ENCODE data around the gene ZEB1. TPM values are rescaled to one million over a fixed set of nuclear protein-coding genes. Genes with fewer than 3 reads are reported as not detected.
"Not testable (repeated sequence)": the region's sequence is repeated elsewhere in the genome, so short reads cannot be mapped to it uniquely, and the experiment has no call there.

The ZEB1 gene
- total and polyA plus RNA-seq, 2 experiments from 2014 or later = 19.1 to 37.3 TPM

- no peaks in the 10 kb centered on the region for H3K27me3 ChIP-seq
These were observed 105.5 kb downstream of the ZEB1 start for GRCh38 chr10:31424473-31424872.

GRCh38 chr10:31426401-31426800 is 107.4 kb downstream of the ZEB1 start:
- Histone ChIP-seq H3K27ac (no peak overlapping the region), H3K4me3 (no peak overlapping the region), H3K27me3 (no peaks in the 10 kb centered on the region), H3K9me3 (ENCODE audit: low read depth) (no peaks in the 10 kb centered on the region), H3K36me3 (no peaks in the 10 kb centered on the region), H3K4me1 (ENCODE audit: low read depth) (peaks cover 22% of the 10 kb centered on the region)
- TF ChIP-seq CTCF (IDR thresholded peaks at IDR 0.05; ENCODE audit: low read depth, low read length) = no peak
- DNase-seq (ENCODE audit: low read depth in 1 of 2, low spot score in 1 of 2) = peak in 1 of 2 donors; percentile 90

More at GRCh38 chr10:31424473-31424872, 105.5 kb downstream of the ZEB1 start:
- no peak overlapping the region for H3K27ac ChIP-seq
- H3K4me1 ChIP-seq (ENCODE audit: low read depth) = peaks cover 25% of the 10 kb centered on the region
- DNase-seq (ENCODE audit: low read depth in 1 of 2, low spot score in 1 of 2) = no peak
- TF ChIP-seq CTCF (IDR thresholded peaks at IDR 0.05; ENCODE audit: low read depth, low read length) = no peak
- no peaks in the 10 kb centered on the region for H3K9me3 ChIP-seq (ENCODE audit: low read depth)
- H3K36me3 ChIP-seq = no peaks in the 10 kb centered on the region
- no peak overlapping the region for H3K4me3 ChIP-seq

- H3K9me3 ChIP-seq (ENCODE audit: low read depth); H3K4me3 ChIP-seq; H3K36me3 ChIP-seq; H3K27ac ChIP-seq; H3K27me3 ChIP-seq: not testable (repeated sequence)
- peak in 1 of 2 donors; percentile 56 for DNase-seq (ENCODE audit: low read depth in 1 of 2, low spot score in 1 of 2)
- peaks cover 22% of the 10 kb centered on the region for H3K4me1 ChIP-seq (ENCODE audit: low read depth)
These were observed 108.3 kb downstream of the ZEB1 start for GRCh38 chr10:31427334-31427733.

GRCh38 chr10:31428499-31428898 is 109.5 kb downstream of the ZEB1 start:
- not testable (repeated sequence) for DNase-seq (ENCODE audit: low read depth in 1 of 2, low spot score in 1 of 2); H3K36me3 ChIP-seq; H3K27me3 ChIP-seq; H3K27ac ChIP-seq; H3K4me3 ChIP-seq; H3K9me3 ChIP-seq (ENCODE audit: low read depth)
- H3K4me1 ChIP-seq (ENCODE audit: low read depth) = peaks cover 20% of the 10 kb centered on the region

GRCh38 chr10:31431021-31431420 is 112.0 kb downstream of the ZEB1 start:
- Histone ChIP-seq H3K27me3 (no peaks in the 10 kb centered on the region), H3K4me1 (ENCODE audit: low read depth) (peaks cover 3% of the 10 kb centered on the region), H3K9me3 (ENCODE audit: low read depth) (no peaks in the 10 kb centered on the region), H3K36me3 (no peaks in the 10 kb centered on the region), H3K4me3 (no peak overlapping the region), H3K27ac (no peak overlapping the region)
- no peak for TF ChIP-seq CTCF (IDR thresholded peaks at IDR 0.05; ENCODE audit: low read depth, low read length)
- DNase-seq (ENCODE audit: low read depth in 1 of 2, low spot score in 1 of 2) = no peak

GRCh38 chr10:31437959-31438358 is 118.9 kb downstream of the ZEB1 start:
- Histone ChIP-seq H3K27me3 (no peaks in the 10 kb centered on the region), H3K27ac (no peak overlapping the region), H3K4me3 (no peak overlapping the region), H3K9me3 (ENCODE audit: low read depth) (no peaks in the 10 kb centered on the region), H3K4me1 (ENCODE audit: low read depth) (no peaks in the 10 kb centered on the region), H3K36me3 (no peaks in the 10 kb centered on the region)
- no peak for TF ChIP-seq CTCF (IDR thresholded peaks at IDR 0.05; ENCODE audit: low read depth, low read length)
- no peak for DNase-seq (ENCODE audit: low read depth in 1 of 2, low spot score in 1 of 2)

GRCh38 chr10:31451766-31452165 is 132.8 kb downstream of the ZEB1 start:
- H3K4me1 ChIP-seq (ENCODE audit: low read depth) = peaks cover 15% of the 10 kb centered on the region
- no peak for DNase-seq (ENCODE audit: low read depth in 1 of 2, low spot score in 1 of 2)

More at GRCh38 chr10:31451766-31452165, 132.8 kb downstream of the ZEB1 start:
- Histone ChIP-seq H3K27ac (no peak overlapping the region), H3K27me3 (no peaks in the 10 kb centered on the region), H3K9me3 (ENCODE audit: low read depth) (no peaks in the 10 kb centered on the region), H3K36me3 (no peaks in the 10 kb centered on the region), H3K4me3 (no peak overlapping the region)
- TF ChIP-seq CTCF (IDR thresholded peaks at IDR 0.05; ENCODE audit: low read depth, low read length) = no peak
